ENCODE data around the gene OR10P1.
"Not testable (repeated sequence)": the region's sequence is repeated elsewhere in the genome, so short reads cannot be mapped to it uniquely, and the experiment has no call there.

The OR10P1 gene, protein sequence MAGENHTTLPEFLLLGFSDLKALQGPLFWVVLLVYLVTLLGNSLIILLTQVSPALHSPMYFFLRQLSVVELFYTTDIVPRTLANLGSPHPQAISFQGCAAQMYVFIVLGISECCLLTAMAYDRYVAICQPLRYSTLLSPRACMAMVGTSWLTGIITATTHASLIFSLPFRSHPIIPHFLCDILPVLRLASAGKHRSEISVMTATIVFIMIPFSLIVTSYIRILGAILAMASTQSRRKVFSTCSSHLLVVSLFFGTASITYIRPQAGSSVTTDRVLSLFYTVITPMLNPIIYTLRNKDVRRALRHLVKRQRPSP

DNA sequence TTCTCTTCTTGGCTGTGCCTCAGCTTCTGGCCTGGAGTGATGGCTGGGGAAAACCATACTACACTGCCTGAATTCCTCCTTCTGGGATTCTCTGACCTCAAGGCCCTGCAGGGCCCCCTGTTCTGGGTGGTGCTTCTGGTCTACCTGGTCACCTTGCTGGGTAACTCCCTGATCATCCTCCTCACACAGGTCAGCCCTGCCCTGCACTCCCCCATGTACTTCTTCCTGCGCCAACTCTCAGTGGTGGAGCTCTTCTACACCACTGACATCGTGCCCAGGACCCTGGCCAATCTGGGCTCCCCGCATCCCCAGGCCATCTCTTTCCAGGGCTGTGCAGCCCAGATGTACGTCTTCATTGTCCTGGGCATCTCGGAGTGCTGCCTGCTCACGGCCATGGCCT lies at the start of gene OR10P1:
TSS of gene OR10P1 (plus strand) at position 40 of the 400 bp plus-strand sequence. CDS start at position 40, 0 bp downstream.
- no peak for DNase-seq (ENCODE audit: low read depth)

DNA sequence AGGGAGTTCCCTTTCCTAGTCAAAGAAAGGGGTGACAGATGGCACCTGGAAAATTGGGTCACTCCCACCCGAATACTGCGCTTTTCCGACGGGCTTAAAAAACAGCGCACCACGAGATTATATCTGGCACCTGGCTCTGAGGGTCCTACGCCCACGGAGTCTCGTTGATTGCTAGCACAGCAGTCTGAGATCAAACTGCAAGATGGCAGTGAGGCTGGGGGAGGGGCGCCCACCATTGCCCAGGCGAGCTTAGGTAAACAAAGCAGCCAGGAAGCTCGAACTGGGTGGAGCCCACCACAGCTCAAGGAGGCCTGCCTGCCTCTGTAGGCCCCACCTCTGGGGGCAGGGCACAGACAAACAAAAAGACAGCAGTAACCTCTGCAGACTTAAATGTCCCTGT lies 46.5 kb upstream of the OR10P1 start:
- not testable (repeated sequence) for DNase-seq (ENCODE audit: low read depth)

- no peak for DNase-seq (ENCODE audit: low read depth)
These were observed 28.7 kb upstream of the OR10P1 start for GRCh38 chr12:55607821-55608594.

DNA sequence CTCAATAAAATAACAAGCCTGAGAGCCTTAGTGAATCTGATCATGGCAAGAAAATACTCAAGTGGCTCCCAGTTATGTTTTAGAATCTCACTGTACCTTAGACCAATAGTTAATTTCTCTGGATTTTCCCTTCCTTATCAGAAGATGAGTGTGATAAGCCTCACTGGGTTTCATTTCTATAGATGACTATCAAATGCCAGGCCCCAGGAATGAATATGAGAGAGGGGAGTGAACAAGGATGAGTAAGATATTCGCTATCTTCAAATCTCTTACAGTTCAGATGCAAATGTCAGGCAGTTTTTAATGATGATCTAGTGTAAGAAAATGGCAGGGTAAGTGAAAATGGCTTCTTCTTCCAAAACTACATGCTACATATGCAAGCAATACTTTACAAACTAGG lies 26.1 kb upstream of the OR10P1 start:
- DNase-seq (ENCODE audit: low read depth) = no peak

- DNase-seq (ENCODE audit: low read depth) = no peak
These were observed 24.0 kb upstream of the OR10P1 start for GRCh38 chr12:55612646-55613045.

DNA sequence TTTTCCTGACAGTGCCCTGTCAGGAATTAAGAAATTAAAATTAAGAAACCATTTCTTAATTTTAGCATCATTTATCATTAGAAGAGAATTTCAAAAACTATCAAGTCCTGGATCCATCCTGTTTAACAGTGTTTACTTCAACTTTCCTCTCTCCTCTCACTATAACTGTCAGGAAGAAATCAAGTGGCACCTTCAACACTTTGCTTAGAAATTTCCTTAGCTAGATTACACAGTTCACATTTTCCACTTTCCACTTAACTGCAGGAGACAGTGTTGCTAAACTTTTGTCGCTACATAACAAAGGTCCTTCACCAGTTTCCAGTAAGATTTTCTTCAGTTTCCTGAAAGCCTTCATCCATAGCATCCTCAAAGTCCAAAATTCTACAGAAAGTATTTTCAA lies 21.9 kb upstream of the OR10P1 start:
- DNase-seq (ENCODE audit: low read depth) = no peak

DNA sequence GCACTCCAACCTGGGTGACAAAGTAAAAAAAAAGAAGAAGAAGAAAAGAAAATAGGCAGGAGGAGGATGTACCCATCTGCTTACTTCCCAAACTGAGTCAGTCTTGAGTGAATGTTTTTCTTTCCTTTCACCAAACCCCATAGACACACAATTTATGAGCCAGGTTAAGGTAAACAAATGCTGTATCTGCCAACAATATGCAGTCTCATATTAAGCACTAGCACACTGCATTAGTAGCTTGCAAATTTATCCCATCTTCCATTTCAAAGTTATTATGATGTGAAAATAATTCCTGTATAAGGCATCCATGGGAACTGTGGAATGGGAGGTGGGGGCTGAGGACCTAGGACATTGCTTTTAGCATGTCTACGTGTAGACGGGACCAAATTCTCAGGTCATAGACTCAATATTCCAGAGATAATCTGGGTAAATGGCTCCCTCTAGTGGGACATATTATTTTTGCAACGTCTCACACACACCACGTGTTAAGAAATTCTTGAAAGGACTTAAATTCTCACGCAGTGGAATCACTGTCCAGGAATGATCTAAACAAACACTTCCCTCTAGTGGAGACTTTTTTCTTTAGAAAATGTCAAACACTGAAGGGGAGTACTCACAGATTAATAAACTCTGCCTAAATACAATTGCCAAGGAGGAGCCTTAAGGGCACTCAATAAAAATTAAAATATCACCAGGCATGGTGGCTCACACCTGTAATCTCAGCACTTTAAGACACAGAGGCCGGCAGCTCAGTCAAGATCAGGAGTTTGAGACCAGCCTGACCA lies 17.1 kb upstream of the OR10P1 start:
- DNase-seq (ENCODE audit: low read depth) = peak; percentile 51

GRCh38 chr12:55624056-55624455 lies 12.6 kb upstream of the OR10P1 start:
- DNase-seq (ENCODE audit: low read depth) = no peak

GRCh38 chr12:55626154-55626553 lies 10.5 kb upstream of the OR10P1 start:
- no peak for DNase-seq (ENCODE audit: low read depth)

GRCh38 chr12:55629058-55629841 lies 7.4 kb upstream of the OR10P1 start:
- DNase-seq (ENCODE audit: low read depth) = no peak

GRCh38 chr12:55631056-55631455 lies 5.6 kb upstream of the OR10P1 start:
- no peak for DNase-seq (ENCODE audit: low read depth)

DNA sequence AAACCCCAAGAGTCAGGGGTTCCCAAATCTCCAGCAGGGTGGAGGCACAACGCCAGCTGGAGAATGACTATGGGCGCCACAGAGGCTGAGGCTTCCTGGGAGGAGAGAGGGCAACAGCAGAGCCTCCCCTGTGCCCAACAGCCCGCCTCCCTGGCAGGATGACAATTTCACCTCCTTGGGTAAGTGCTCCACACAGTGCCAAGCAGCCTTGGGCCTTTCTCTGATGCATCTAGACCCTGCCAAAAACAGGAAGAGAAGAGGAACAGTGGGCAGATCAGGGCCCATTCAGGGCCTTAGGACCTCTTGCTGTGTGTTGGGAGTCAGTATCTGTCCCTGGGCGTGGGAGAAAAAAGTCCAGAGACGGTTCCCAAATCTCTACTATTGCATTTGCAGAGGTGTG lies 5.0 kb upstream of the OR10P1 start:
- DNase-seq (ENCODE audit: low read depth) = no peak

GRCh38 chr12:55633151-55633550 lies 3.5 kb upstream of the OR10P1 start:
- no peak for DNase-seq (ENCODE audit: low read depth)

GRCh38 chr12:55636116-55636655 lies 506 bp upstream of the OR10P1 start:
- no peak for DNase-seq (ENCODE audit: low read depth)

- no peak for DNase-seq (ENCODE audit: low read depth)
These were observed 775 bp downstream of the OR10P1 start for GRCh38 chr12:55637467-55637866.

DNA sequence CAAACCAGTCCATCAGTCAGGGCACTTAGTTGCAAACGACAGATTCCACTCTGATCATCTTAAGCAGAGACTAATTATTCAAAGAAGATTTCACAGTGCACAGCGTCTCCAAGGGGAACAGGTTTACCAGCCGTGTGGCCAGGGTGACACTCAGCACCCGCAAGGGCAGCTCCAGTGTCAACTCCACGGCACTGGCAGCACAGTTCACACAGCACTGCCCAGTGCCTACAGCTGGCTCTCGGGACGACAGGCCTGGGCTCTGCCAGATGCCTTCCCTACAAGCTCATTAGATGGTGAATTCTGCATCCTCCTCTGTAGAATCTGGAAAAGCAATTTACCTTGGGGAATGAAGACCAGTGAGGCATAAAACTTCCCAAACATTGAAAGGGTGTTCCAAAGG lies 4.9 kb downstream of the OR10P1 start:
- DNase-seq (ENCODE audit: low read depth) = no peak

GRCh38 chr12:55642267-55642666 lies 5.6 kb downstream of the OR10P1 start:
- DNase-seq (ENCODE audit: low read depth) = no peak

GRCh38 chr12:55642669-55643068 lies 6.0 kb downstream of the OR10P1 start:
- DNase-seq (ENCODE audit: low read depth) = no peak

DNA sequence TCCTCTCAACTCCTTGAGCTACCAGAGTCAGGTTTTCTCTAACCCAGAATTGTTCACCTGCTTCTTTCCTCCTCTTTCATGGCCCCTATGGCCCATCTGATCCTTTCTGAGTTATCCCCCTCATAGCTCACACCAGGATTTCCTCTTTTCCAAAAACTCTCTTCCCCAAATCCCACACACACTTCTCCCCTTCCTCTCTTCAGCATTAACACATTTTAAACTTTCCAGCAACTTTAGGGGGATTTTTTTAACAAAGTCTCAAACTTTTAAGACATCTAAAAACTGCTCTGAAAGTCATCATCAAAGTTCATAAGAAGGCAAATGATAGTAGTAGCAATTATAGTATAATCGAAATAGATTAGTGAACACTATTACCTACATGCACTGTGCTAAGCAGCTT lies 7.9 kb downstream of the OR10P1 start:
- DNase-seq (ENCODE audit: low read depth) = no peak

- no peak for DNase-seq (ENCODE audit: low read depth)
These were observed 10.3 kb downstream of the OR10P1 start for GRCh38 chr12:55647027-55647426.

GRCh38 chr12:55650620-55651298 lies 14.1 kb downstream of the OR10P1 start:
- not testable (repeated sequence) for DNase-seq (ENCODE audit: low read depth)

Data from activated T-cell treated with anti-CD3 and anti-CD28 coated beads for 24 hours (primary cell).